HG03196 (cell line): Measurements from ENCODE around the gene TMEM14B.
A peak's percentile ranks its signal among the peaks of the same experiment; 100 is the strongest.
"Not testable (repeated sequence)": the region's sequence is repeated elsewhere in the genome, so short reads cannot be mapped to it uniquely, and the experiment has no call there.

Source experiments
- ATAC-seq: cut with Tn5 transposase; IDR thresholded peaks from one replicate; pipeline ENCODE4 v1.9.1; 2021; ENCODE audit not compliant: unreplicated experiment

TMEM14B gene

GRCh38 chr6:10747251-10747972 is at the start of gene TMEM14B:
Gene TMEM14B, plus strand, starts transcription at chr6:10747805. Its CDS starts 1,441 bp downstream, at chr6:10749246.
- ATAC-seq = peak; percentile 96

- no peak for ATAC-seq
Measured at GRCh38 chr6:10713962-10714361, 33.6 kb upstream of the TMEM14B start.

- ATAC-seq = no peak
Measured at GRCh38 chr6:10719296-10719963, 28.2 kb upstream of the TMEM14B start.

DNA sequence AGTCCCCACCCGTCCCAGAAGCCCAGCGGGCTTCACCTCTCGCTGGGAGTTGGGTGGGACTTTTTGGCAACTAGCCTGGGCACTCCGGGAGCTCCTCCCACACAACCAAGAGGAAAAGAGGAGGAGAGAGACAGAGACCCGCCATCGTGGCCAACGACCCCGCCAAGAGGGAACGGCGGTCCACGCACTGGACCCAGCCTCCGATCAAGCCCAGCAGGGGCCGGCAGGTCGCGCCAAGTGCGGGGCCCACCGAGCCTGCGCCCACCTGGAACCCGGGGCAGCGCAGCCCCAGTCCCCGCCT is 27.7 kb upstream of the TMEM14B start:
- ATAC-seq = no peak

DNA sequence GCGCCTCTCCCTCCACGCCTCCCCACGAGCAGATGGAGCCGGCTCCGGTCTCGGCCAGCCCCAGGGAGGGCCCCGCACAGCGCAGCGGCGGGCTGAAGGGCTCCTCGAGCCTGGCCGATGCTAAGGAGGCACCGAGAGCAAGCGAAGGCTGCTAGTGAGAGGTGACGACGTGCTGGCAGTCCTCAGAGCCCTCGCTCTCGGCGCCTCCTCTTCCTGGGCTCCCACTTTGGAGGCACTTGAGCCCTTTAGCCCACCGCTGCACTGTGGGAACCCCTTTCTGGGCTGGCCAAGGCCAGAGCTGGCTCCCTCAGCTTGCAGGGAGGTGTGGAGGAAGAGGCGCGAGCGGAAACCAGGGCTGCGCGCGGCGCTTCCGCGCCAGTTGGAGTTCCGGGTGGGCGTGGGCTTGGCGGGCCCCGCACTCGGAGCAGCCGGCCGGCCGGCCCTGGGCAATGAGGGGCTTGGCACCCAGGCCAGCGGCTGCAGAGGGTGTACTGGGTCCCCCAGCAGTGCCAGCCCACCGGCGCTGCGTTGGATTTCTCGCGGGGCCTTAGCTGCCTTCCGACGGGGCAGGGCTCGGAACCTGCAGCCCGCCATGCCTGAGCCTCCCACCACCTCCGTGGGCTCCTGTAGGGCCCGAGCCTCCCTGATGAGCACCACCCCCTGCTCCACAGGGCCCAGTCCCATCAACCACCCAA is 27.2 kb upstream of the TMEM14B start:
- ATAC-seq = no peak

GRCh38 chr6:10720960-10721849 is 26.4 kb upstream of the TMEM14B start:
- ATAC-seq = not testable (repeated sequence)

DNA sequence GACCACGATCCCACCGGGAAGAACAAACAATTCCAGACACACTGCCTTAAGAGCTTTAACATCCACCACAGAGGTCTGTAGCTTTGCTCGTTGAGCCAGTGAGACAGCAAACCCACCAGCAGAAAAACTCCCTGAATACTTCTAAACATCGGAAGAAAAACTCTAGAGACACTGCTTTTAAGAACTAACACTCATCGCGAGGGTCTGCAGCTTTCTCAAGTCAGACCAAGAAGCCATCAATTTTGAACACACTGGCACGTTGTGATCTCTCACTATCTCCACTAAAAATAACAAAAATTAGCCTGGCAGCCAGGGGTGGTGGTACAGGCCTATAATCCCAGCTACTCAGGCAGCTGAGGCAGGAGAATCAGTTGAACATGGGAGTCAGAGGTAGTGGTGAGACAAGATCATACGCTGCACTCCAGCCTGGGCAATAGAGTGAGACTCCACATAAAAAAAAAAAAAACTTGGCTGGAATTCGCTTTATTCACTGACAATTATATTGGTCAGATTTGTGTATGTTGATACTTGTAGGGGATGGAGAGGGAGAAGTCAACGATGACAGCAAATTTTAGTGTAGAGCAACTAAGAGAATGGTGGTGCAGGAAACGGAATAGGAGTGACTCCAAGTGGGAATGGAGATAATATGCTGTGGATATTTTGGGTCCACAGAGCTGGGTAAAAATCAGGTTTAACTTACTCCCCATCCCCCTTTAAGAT is 25.6 kb upstream of the TMEM14B start:
- no peak for ATAC-seq

DNA sequence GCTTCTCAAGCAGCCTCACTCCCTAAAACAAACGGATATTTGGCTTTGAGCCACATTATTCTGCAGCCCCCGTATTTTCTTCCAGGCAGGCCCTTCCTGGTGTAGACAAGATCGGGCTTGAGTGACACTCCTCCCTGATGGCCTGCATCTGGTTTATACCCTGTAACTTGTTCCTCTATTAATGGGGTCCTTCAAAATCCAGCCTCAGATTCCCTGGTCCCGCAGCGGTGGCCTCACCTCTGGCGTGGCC is 25.1 kb upstream of the TMEM14B start:
- no peak for ATAC-seq

DNA sequence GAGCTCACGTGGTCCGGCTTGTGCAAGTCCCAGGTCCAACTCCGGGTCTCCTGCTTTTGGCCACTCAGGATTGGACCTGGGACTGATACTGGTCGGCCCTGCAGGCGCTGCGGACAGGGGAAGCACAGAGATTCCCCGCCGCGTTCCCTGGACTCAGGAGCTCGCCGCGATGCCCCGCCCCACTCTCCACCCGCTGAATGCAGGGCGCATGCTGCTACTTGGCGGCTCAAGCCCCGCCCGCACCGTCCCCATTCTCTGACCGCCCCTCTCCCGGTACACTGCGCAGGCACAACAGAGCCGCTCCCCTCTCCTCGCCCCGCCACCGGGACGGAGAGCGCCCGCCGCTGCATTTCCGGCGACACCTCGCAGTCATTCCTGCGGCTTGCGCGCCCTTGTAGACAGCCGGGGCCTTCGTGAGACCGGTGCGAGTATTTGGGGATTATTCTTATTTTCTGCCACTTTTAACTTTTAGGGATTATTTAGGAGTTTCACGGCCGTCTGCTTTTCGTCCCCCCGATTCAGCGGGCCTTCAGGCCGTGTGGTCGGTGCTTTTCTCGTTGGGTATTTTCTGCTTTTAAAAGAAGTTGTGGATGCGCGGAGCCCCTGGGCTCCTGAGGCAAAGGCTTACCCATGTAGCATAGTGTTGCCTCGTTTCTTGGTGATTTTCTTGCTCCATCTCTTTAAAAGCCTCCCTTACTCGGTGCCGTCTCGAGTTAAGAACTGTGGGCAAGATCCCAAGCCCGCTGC is 24.6 kb upstream of the TMEM14B start, which contains the start of gene TMEM14C:
Gene TMEM14C, plus strand, starts transcription at position 251 of the 747 bp plus-strand sequence. CDS start 1,544 bp downstream, outside the sequence.
- ATAC-seq = peak; percentile 97

DNA sequence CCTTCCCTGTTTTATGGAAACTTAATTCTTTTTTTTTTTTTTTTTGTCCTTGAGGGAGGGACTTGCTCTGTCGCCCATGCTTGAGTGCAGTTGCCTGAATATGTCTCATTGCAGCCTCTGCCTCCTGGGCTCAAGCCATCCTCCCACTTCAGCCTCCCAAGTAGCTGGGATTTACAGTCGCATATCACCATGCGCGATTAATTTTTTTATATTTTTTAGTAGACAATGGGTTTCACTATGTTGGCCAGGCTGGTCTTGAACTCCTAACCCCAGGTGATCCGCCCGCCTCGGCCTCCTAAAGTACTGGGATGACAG is 24.1 kb upstream of the TMEM14B start:
- no peak for ATAC-seq

- ATAC-seq = no peak
Measured at GRCh38 chr6:10725044-10725443, 22.6 kb upstream of the TMEM14B start.

GRCh38 chr6:10725716-10726115 is 21.9 kb upstream of the TMEM14B start:
- ATAC-seq = no peak

DNA sequence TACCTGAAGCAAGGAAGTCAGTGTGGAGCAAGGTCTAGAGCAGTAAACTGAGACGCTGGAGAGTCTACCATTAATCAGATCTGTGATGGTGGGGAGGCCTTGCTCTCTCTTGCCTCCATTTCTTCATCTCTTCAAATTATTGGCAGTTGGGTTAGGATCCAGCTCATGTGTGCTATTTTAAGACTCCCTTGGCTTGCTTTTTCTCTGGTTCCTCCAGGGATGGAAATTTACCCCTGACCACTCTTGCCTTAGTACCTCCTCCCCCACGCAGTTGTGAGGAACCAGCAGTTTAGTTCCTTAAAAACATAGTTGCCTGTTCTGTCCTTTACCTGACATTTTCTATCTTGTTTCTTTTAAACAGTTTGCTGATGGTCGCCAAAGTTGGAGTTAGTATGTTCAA is 17.4 kb upstream of the TMEM14B start:
- no peak for ATAC-seq

DNA sequence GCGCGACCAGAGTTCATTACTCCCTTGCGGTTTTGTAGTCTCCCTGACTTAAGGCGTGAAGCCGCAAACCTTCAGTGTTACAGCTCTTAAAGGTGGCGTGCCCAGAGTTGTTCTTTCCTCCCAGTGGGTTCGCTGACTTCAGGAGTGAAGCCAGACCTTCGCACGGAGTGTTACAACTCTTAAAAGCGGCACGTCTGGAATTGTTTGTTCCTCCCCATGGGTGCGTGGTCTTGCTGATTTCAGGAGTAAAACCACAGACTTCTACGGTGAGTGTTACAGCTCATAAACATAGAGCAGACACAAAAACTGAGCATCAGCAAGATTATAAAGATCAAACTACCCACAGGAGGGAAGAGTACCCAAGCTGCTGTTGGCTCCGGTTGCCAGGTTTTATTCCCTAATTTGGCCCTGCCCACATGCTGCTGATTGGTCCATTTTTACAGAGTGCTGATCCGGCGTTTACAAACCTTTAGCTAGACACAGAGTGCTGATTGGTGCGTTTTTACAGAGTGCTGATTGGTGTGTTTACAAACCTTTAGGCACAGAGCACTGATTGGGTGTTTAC is 14.4 kb upstream of the TMEM14B start:
- ATAC-seq = no peak

DNA sequence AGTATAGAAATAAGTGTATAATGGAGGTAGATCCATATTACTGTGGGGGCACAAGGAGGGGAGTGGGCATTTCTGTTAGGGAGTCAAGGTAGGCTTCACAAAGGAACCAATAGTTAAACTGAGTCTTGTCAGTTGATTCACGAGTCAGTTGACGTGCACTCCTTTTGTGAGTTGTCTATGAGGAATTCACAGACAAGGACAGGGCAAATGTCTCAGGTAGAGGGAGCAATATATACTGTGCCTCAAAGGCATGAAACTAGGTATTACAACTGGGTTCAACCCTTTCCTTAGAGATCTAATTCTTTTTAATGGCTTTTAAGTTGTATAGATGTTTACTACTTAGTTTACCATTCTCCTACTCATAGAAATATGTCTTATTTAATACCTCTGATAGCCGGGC is 13.7 kb upstream of the TMEM14B start:
- ATAC-seq = no peak

GRCh38 chr6:10736731-10737130 is 10.9 kb upstream of the TMEM14B start:
- ATAC-seq = no peak

DNA sequence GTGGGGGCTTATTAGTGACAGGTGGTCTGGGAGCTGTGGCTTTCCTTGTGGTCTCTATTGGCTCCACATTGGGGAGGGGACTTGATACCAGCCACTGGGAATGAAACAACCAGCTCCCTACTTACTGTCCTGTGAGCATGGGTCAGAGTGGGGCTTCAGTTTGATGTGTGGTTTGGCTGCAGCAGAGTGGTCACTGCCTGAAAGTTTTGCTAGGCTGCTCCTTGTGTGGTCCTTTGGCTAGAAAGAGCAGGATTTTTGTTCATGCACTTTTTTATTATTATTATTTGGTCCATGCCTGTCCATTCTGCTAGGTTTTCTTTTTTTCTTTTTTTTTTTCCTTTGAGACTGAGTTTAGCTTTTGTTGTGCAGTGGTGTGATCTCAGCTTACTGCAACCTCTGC is 7.5 kb upstream of the TMEM14B start:
- ATAC-seq = no peak

DNA sequence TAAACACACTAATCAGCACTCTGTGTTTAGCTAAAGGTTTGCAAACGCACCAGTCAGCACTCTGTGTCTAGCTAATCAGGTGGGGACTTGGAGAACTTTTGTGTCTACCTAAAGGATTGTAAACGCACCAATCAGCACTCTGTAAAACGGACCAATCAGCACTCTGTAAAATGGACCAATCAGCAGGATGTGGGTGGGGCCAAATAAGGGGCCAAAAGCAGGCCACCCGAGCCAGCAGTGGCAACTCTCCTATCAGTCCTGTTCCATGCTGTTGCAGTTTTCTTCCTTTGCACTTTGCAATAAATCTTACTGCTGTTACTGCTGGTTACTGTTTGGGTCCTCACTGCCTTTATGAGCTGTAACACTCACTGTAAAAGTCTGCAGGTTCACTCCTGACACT is 6.0 kb upstream of the TMEM14B start:
- not testable (repeated sequence) for ATAC-seq

- no peak for ATAC-seq
Measured at GRCh38 chr6:10742251-10742650, 5.4 kb upstream of the TMEM14B start.

- no peak for ATAC-seq
Measured at GRCh38 chr6:10743515-10743914, 4.1 kb upstream of the TMEM14B start.
